DOHH2 (cell line): ENCODE data around the gene DNA2.

Experiments
- H3F3A ChIP-seq: fragments of 200-600 bp; sonication (generic), shearing (Covaris generic); 2 replicates; pipeline ENCODE4 v1.6.0; 2016; ENCODE audit warnings: antibody characterized with exemption, mild to moderate bottlenecking; ENCODE audit not compliant: control insufficient read depth, insufficient read depth
- H3K27ac ChIP-seq: fragments of 200-600 bp; sonication (generic); 2 replicates; pipeline ENCODE4 v1.5.1; 2014; ENCODE audit warnings: low read depth, mild to moderate bottlenecking, low read length, moderate library complexity
- H3K27me3 ChIP-seq: fragments of 200-600 bp; sonication (generic); 2 replicates; pipeline ENCODE4 v1.6.1; 2014; ENCODE audit warnings: mild to moderate bottlenecking, low read length, mixed read lengths; ENCODE audit not compliant: control insufficient read depth
- H3K36me3 ChIP-seq: fragments of 200-600 bp; sonication (generic); 2 replicates; pipeline ENCODE4 v1.6.1; 2014; ENCODE audit warnings: mild to moderate bottlenecking, low read length, moderate library complexity, mixed read lengths; ENCODE audit not compliant: control insufficient read depth
- H3K4me1 ChIP-seq: fragments of 200-600 bp; sonication (generic); 2 replicates; pipeline ENCODE4 v1.6.1; 2014; ENCODE audit warnings: mild to moderate bottlenecking, low read length, mixed read lengths; ENCODE audit not compliant: control insufficient read depth
- H3K4me2 ChIP-seq: fragments of 200-600 bp; sonication (generic); 2 replicates; pipeline ENCODE4 v1.6.0; 2014; ENCODE audit warnings: mild to moderate bottlenecking, low read length, moderate library complexity
- H3K4me3 ChIP-seq: fragments of 200-600 bp; sonication (generic); 2 replicates; pipeline ENCODE4 v1.5.1; 2014; ENCODE audit warnings: mild to moderate bottlenecking, low read length, mixed read lengths
- H3K79me2 ChIP-seq: fragments of 200-600 bp; sonication (generic); 2 replicates; pipeline ENCODE4 v1.6.1; 2014; ENCODE audit warnings: mild to moderate bottlenecking, low read length, mixed read lengths; ENCODE audit not compliant: control insufficient read depth
- H3K9me2 ChIP-seq: fragments of 200-600 bp; sonication (generic); replicated peaks from 2 replicates; pipeline ENCODE4 v1.6.1; 2014; ENCODE audit warnings: mild to moderate bottlenecking, low read length, mixed read lengths; ENCODE audit not compliant: control insufficient read depth
- H3K9me3 ChIP-seq: fragments of 200-600 bp; sonication (generic); 2 replicates; pipeline ENCODE4 v1.6.1; 2014; ENCODE audit warnings: antibody characterized with exemption, low read length, mixed read lengths; ENCODE audit not compliant: control insufficient read depth, insufficient read depth
- H4K20me1 ChIP-seq: fragments of 200-600 bp; sonication (generic); 2 replicates; pipeline ENCODE4 v1.6.0; 2014; ENCODE audit warnings: low read depth, mild to moderate bottlenecking, antibody characterized with exemption, low read length, moderate library complexity; ENCODE audit not compliant: control insufficient read depth, insufficient read depth
- EZH2phosphoT487 ChIP-seq: fragments of 200-600 bp; sonication (generic); IDR thresholded peaks from 2 replicates; pipeline ENCODE4 v1.6.1; 2017; ENCODE audit warnings: borderline replicate concordance, mild to moderate bottlenecking, antibody characterized with exemption, low read length, moderate library complexity, mixed read lengths
- TF ChIP-seq, protein P1 (sequence below): fragments of 200-600 bp; sonication (generic); IDR thresholded peaks from one replicate; pipeline ENCODE4 v1.5.1; 2014; ENCODE audit warnings: antibody characterized with exemption, mild to moderate bottlenecking, low read depth, low read length; ENCODE audit not compliant: poor library complexity, severe bottlenecking

Gene DNA2

DNA sequence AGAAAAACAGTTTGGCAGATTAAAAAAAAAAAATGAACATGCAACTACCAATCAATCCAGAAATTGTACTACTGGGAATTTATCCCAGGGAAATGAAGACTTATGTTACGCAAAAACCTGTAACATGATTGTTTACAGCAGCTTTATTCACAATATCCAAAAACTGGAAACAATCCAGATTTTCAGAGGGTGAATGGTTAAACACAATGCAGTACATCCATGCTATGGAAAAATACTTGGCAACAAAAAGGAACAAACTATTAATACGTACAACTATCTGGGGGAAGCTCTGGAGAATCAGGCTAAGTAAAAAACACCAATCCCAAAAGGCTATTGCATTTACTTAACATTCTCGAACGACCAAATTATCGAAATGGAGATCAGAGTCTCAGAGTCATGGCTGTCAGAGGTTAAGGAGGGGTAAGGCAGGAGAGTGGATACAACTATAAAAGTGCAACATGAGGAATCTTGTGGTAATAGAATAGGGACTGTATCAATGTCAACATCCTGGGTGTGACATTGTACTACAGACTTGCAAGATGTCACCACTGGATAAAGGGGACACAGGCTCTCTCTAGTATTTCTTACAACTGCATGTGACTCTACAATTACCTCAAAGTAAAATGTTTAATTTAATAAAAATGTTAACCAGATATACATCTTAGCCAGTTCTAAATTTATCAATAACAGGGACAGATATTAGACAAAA lies 43.2 kb downstream of the DNA2 start:
- no peak overlapping the region for H3K4me2 ChIP-seq
- no peak overlapping the region for H3K4me3 ChIP-seq
- H3K4me1 ChIP-seq: no peaks in the 10 kb centered on the region
- peaks cover 70% of the 10 kb centered on the region for H3K36me3 ChIP-seq
- no peaks in the 10 kb centered on the region for H3K27me3 ChIP-seq
- no peaks in the 10 kb centered on the region for H4K20me1 ChIP-seq
- H3K27ac ChIP-seq: no peak overlapping the region
- no peaks in the 10 kb centered on the region for H3K9me2 ChIP-seq
- H3K9me3 ChIP-seq: no peaks in the 10 kb centered on the region
- TF ChIP-seq EZH2phosphoT487: no peak
- TF ChIP-seq, protein P1, sequence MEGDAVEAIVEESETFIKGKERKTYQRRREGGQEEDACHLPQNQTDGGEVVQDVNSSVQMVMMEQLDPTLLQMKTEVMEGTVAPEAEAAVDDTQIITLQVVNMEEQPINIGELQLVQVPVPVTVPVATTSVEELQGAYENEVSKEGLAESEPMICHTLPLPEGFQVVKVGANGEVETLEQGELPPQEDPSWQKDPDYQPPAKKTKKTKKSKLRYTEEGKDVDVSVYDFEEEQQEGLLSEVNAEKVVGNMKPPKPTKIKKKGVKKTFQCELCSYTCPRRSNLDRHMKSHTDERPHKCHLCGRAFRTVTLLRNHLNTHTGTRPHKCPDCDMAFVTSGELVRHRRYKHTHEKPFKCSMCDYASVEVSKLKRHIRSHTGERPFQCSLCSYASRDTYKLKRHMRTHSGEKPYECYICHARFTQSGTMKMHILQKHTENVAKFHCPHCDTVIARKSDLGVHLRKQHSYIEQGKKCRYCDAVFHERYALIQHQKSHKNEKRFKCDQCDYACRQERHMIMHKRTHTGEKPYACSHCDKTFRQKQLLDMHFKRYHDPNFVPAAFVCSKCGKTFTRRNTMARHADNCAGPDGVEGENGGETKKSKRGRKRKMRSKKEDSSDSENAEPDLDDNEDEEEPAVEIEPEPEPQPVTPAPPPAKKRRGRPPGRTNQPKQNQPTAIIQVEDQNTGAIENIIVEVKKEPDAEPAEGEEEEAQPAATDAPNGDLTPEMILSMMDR: no peak
- H3K79me2 ChIP-seq: peaks cover 8% of the 10 kb centered on the region
- peaks cover 6% of the 10 kb centered on the region; the same call in 1 of the 2 replicates for H3F3A ChIP-seq

DNA sequence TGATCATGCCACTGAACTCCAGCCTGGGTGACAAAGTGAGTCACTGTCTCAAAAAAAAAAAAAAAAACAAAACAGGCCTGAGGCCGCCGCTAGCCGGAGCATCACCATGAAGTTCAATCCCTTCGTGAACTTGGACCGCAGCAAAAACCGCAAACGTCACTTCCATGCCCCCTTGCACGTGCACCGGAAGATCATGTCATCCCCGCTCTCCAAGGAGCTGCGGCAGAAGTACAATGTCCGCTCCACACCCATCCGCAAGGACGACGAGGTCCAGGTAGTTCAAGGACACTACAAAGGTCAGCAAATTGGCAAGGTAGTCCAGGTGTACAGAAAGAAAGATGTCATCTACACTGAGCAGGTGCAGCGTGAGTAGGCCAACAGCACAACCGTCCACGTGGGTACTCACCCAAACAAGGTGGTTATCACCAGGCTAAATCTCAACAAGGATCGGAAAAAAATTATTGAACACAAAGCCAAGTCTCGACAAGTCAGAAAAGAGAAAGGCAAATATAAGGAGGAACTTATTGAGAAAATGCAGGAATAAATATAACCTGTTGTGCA lies 47.2 kb downstream of the DNA2 start:
- H3K27ac ChIP-seq: no peak overlapping the region

DNA sequence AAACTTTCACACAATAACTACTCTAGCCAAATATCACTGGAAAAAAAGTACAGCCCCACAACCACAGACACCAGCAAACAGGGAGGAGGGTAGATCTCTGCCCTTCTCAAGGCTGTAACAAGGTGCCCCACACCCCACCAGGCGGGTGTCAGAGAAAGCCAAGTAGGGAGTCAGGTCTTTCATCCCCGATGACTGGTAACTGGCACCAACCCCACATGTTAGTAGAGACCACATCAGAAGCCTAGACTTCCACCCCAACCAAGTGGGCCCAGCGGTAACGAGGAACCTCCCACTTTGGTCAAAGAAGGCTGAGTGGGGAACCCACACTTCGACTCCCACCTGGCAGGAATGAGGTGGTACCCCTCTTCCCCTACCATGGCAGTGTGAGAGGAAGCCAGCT lies 48.3 kb downstream of the DNA2 start:
- Histone ChIP-seq H4K20me1 (no peaks in the 10 kb centered on the region), H3K27ac (no peak overlapping the region), H3K4me2 (no peak overlapping the region), H3K4me3 (no peak overlapping the region), H3K36me3 (peaks cover 82% of the 10 kb centered on the region), H3K9me2 (no peaks in the 10 kb centered on the region), H3K4me1 (no peaks in the 10 kb centered on the region), H3K9me3 (no peaks in the 10 kb centered on the region), H3K79me2 (peaks cover 6% of the 10 kb centered on the region), H3F3A (no peaks in the 10 kb centered on the region; the same call in 1 of the 2 replicates), H3K27me3 (no peaks in the 10 kb centered on the region)
- TF ChIP-seq, protein P1: no peak
- no peak for TF ChIP-seq EZH2phosphoT487

More for the DNA sequence above, 47.2 kb downstream of the DNA2 start:
- Histone ChIP-seq H3K4me1 (no peaks in the 10 kb centered on the region), H3F3A (no peaks in the 10 kb centered on the region; the same call in 1 of the 2 replicates), H4K20me1 (no peaks in the 10 kb centered on the region), H3K4me3 (no peak overlapping the region), H3K9me3 (no peaks in the 10 kb centered on the region), H3K4me2 (no peak overlapping the region), H3K36me3 (peaks cover 82% of the 10 kb centered on the region), H3K27me3 (no peaks in the 10 kb centered on the region), H3K79me2 (peaks cover 8% of the 10 kb centered on the region), H3K9me2 (no peaks in the 10 kb centered on the region)
- TF ChIP-seq, protein P1: no peak
- TF ChIP-seq EZH2phosphoT487: no peak
